HCT116 (cell line): Measurements from ENCODE around the gene BCAP31.

Experiments used
- CTCF ChIP-seq, 3 experiments: fragments of 200-600 bp in 1 of 3; sonication (generic) in 1 of 3; IDR thresholded peaks in 2 of 3; conservative IDR thresholded peaks in 1 of 3; 2 replicates each; pipeline ENCODE4 v1.5.1; 2012 to 2017; ENCODE audit warnings: low read depth in 2 of 3, low read length in 2 of 3, antibody characterized with exemption in 1 of 3, borderline replicate concordance in 1 of 3, control low read depth in 1 of 3, mild to moderate bottlenecking in 1 of 3, mixed read lengths in 1 of 3, mixed run types in 1 of 3, moderate library complexity in 1 of 3; ENCODE audit not compliant: insufficient read depth in 1 of 3
- ELF1 ChIP-seq: IDR thresholded peaks from 2 replicates; pipeline ENCODE4 v1.6.1; 2012; ENCODE audit warnings: low read depth, borderline replicate concordance
- FOSL1 ChIP-seq: IDR thresholded peaks from 2 replicates; pipeline ENCODE4 v1.6.1; 2012; ENCODE audit warnings: low read depth
- MAX ChIP-seq: IDR thresholded peaks from 2 replicates; pipeline ENCODE4 v1.6.1; 2012
- POLR2A ChIP-seq: IDR thresholded peaks from 2 replicates; pipeline ENCODE4 v1.7.0; 2011; ENCODE audit warnings: borderline replicate concordance; ENCODE audit not compliant: insufficient read depth, insufficient read length; ENCODE audit errors: extremely low read depth
- POLR2AphosphoS5 ChIP-seq: IDR thresholded peaks from 2 replicates; pipeline ENCODE4 v1.6.1; 2011; ENCODE audit warnings: mild to moderate bottlenecking, low read depth, low read length, moderate library complexity
- RAD21 ChIP-seq: IDR thresholded peaks from 2 replicates; pipeline ENCODE4 v1.6.1; 2012; ENCODE audit warnings: low read depth, mild to moderate bottlenecking
- TCF7L2 ChIP-seq: IDR thresholded peaks from 2 replicates; pipeline ENCODE4 v1.7.0; 2011; ENCODE audit warnings: borderline replicate concordance, inconsistent platforms; ENCODE audit not compliant: insufficient read depth, insufficient read length; ENCODE audit errors: extremely low read depth
- ZNF274 ChIP-seq: fragments of 200-500 bp; sonication (Bioruptor generic); IDR thresholded peaks from 2 replicates; pipeline ENCODE4 v1.6.1; 2014; ENCODE audit warnings: mild to moderate bottlenecking, low read depth, low read length, inconsistent platforms

GRCh38 chrX:153744210-153745066 lies 20.3 kb upstream of the BCAP31 start:
- TF ChIP-seq CTCF (IDR thresholded peaks at IDR 0.05 in 2 of 3, conservative IDR thresholded peaks at IDR 0.05 in 1 of 3; ENCODE audit: borderline replicate concordance in 1 of 3, insufficient read depth in 1 of 3, low read depth in 2 of 3, low read length in 2 of 3) (no peak), FOSL1 (no peak), TCF7L2 (no peak), MAX (no peak), RAD21 (no peak), ELF1 (no peak), POLR2A (no peak), POLR2AphosphoS5 (no peak), ZNF274 (no peak)
